SK-N-SH (cell line): ENCODE measurements around the gene TEAD1. TPM values are rescaled to one million over a fixed set of nuclear protein-coding genes. Genes with fewer than 3 reads are reported as not detected.

ENCODE experiments used
- CTCF ChIA-PET: fragments of 300-600, 350-600 bp; formaldehyde crosslinking; extraction: SDS; loops from one replicate; lab custom pipeline; 2021; lab: Yijun Ruan, JAX
- POLR2A ChIA-PET: fragments of 350-600 bp; sonication (Branson Sonifier 250); formaldehyde crosslinking; extraction: SDS; loops from one replicate; lab custom pipeline; 2020; ENCODE audit warnings: antibody characterized with exemption, inconsistent platforms; lab: Yijun Ruan, JAX
- DNase-seq: peaks from one replicate; pipeline ENCODE4 v3.0.0; 2012
- H2AFZ ChIP-seq: fragments of 200-600 bp; sonication (generic); 2 replicates; pipeline ENCODE4 v1.8.1; 2016; ENCODE audit warnings: antibody characterized with exemption, mild to moderate bottlenecking, low read depth
- H3F3A ChIP-seq: fragments of 200-600 bp; sonication (generic); replicated peaks from 2 replicates; pipeline ENCODE3; 2016; ENCODE audit warnings: antibody characterized with exemption, mild to moderate bottlenecking; ENCODE audit not compliant: insufficient read depth
- H3K27ac ChIP-seq, 2 experiments: fragments of 200-500 bp in 1 of 2; fragments of 200-600 bp in 1 of 2; sonication (Bioruptor generic) in 1 of 2; sonication (generic), shearing (Covaris generic) in 1 of 2; 2 replicates each; pipeline versions ENCODE4 v1.5.1 to v1.6.1; 2014 to 2016; ENCODE audit warnings: low read depth in 2 of 2, inconsistent platforms in 1 of 2, low read length in 1 of 2, mild to moderate bottlenecking in 1 of 2, mixed read lengths in 1 of 2
- H3K27me3 ChIP-seq: fragments of 200-600 bp; sonication (generic), shearing (Covaris generic); 2 replicates; pipeline ENCODE4 v1.6.1; 2016; ENCODE audit warnings: mixed run types; ENCODE audit not compliant: insufficient read depth
- H3K36me3 ChIP-seq, 2 experiments: fragments of 200-500 bp in 1 of 2; fragments of 200-600 bp in 1 of 2; sonication (Bioruptor generic) in 1 of 2; sonication (generic) in 1 of 2; replicated peaks in 1 of 2; 2 replicates each; pipeline versions ENCODE3 to v1.5.1; 2014 to 2016; ENCODE audit warnings: low read length in 1 of 2, mild to moderate bottlenecking in 1 of 2; ENCODE audit not compliant: insufficient read depth in 2 of 2, control insufficient read depth in 1 of 2
- H3K4me1 ChIP-seq, 2 experiments: fragments of 200-500 bp in 1 of 2; fragments of 200-600 bp in 1 of 2; sonication (Bioruptor generic) in 1 of 2; sonication (generic), shearing (Covaris generic) in 1 of 2; 2 replicates each; pipeline versions ENCODE4 v1.5.1 to v1.6.1; 2014 to 2016; ENCODE audit warnings: low read depth in 1 of 2, low read length in 1 of 2, mixed run types in 1 of 2; ENCODE audit not compliant: insufficient read depth in 2 of 2, control insufficient read depth in 1 of 2
- H3K4me2 ChIP-seq: fragments of 200-600 bp; sonication (generic), shearing (Covaris generic); 2 replicates; pipeline ENCODE4 v1.6.1; 2017; ENCODE audit warnings: mixed run types
- H3K4me3 ChIP-seq, 2 experiments: fragments of 200-500 bp in 1 of 2; fragments of 200-600 bp in 1 of 2; sonication (Bioruptor generic) in 1 of 2; sonication (generic), shearing (Covaris generic) in 1 of 2; 2 replicates each; pipeline versions ENCODE4 v1.5.1 to v1.8.1; 2014 to 2016; ENCODE audit warnings: low read depth in 2 of 2, inconsistent platforms in 1 of 2, low read length in 1 of 2, mild to moderate bottlenecking in 1 of 2, mixed read lengths in 1 of 2, moderate library complexity in 1 of 2
- H3K79me2 ChIP-seq: fragments of 200-600 bp; sonication (generic); 2 replicates; pipeline ENCODE4 v1.8.1; 2017; ENCODE audit warnings: mild to moderate bottlenecking; ENCODE audit not compliant: insufficient read depth
- H3K9ac ChIP-seq: fragments of 200-600 bp; sonication (generic); 2 replicates; pipeline ENCODE4 v1.6.1; 2017; ENCODE audit warnings: mixed run types
- H3K9me2 ChIP-seq: fragments of 200-600 bp; sonication (generic); 2 replicates; pipeline ENCODE4 v1.6.1; 2017; ENCODE audit warnings: mixed run types
- H3K9me3 ChIP-seq: fragments of 200-600 bp; sonication (generic); 2 replicates; pipeline ENCODE4 v1.6.1; 2017; ENCODE audit warnings: mixed run types, mild to moderate bottlenecking, moderate library complexity
- H4K20me1 ChIP-seq: fragments of 200-600 bp; sonication (generic); 2 replicates; pipeline ENCODE4 v1.6.1; 2017; ENCODE audit warnings: mild to moderate bottlenecking, mixed run types; ENCODE audit not compliant: insufficient read depth
- ELF1 ChIP-seq: IDR thresholded peaks from 2 replicates; pipeline ENCODE4 v1.4.0; 2012
- EZH2phosphoT487 ChIP-seq: fragments of 200-600 bp; sonication (generic); IDR thresholded peaks from 2 replicates; pipeline ENCODE4 v1.6.1; 2017; ENCODE audit warnings: low read depth, mixed run types, mild to moderate bottlenecking, antibody characterized with exemption, moderate library complexity, borderline replicate concordance
- FOSL2 ChIP-seq: IDR thresholded peaks from 2 replicates; pipeline ENCODE4 v1.4.0; 2012; ENCODE audit warnings: low read depth, mild to moderate bottlenecking, moderate library complexity, borderline replicate concordance
- FOXJ3 ChIP-seq: sonication (generic); formaldehyde crosslinking; IDR thresholded peaks from 2 replicates; pipeline ENCODE4 v1.5.1; 2020; ENCODE audit warnings: mild to moderate bottlenecking, missing genetic modification reagents
- FOXM1 ChIP-seq: IDR thresholded peaks from 2 replicates; pipeline ENCODE4 v1.4.0; 2012; ENCODE audit warnings: low read depth, mild to moderate bottlenecking
- GATA2 ChIP-seq: sonication (generic); formaldehyde crosslinking; IDR thresholded peaks from 2 replicates; pipeline ENCODE4 v1.5.0; 2020; ENCODE audit warnings: mild to moderate bottlenecking, missing genetic modification reagents
- JUND ChIP-seq: IDR thresholded peaks from 2 replicates; pipeline ENCODE4 v1.4.0; 2012
- MEF2A ChIP-seq: IDR thresholded peaks from 2 replicates; pipeline ENCODE4 v1.4.0; 2012; ENCODE audit warnings: low read depth, borderline replicate concordance
- MXI1 ChIP-seq: IDR thresholded peaks from 2 replicates; pipeline ENCODE4 v1.6.1; 2012; ENCODE audit warnings: mild to moderate bottlenecking, low read depth, low read length, improper control_type of control experiment
- NFIC ChIP-seq: IDR thresholded peaks from 2 replicates; pipeline ENCODE4 v1.4.0; 2012; ENCODE audit warnings: borderline replicate concordance
- NRF1 ChIP-seq: IDR thresholded peaks from 2 replicates; pipeline ENCODE4 v1.6.1; 2012; ENCODE audit warnings: low read depth, mild to moderate bottlenecking, low read length
- RAD21 ChIP-seq: IDR thresholded peaks from 2 replicates; pipeline ENCODE4 v1.6.1; 2012; ENCODE audit warnings: mild to moderate bottlenecking, low read length
- RCOR1 ChIP-seq: fragments of 150-350 bp; IDR thresholded peaks from 2 replicates; pipeline ENCODE4 v1.6.1; 2017; ENCODE audit warnings: antibody characterized with exemption, low read length
- REST ChIP-seq: IDR thresholded peaks from 2 replicates; pipeline ENCODE4 v1.6.1; 2012; ENCODE audit warnings: mild to moderate bottlenecking, low read depth, low read length, moderate library complexity
- RXRA ChIP-seq: IDR thresholded peaks from 2 replicates; pipeline ENCODE4 v1.4.0; 2012; ENCODE audit warnings: low read depth, mild to moderate bottlenecking, borderline replicate concordance
- SMC3 ChIP-seq: IDR thresholded peaks from 2 replicates; pipeline ENCODE4 v1.6.1; 2012; ENCODE audit warnings: low read depth, low read length, improper control_type of control experiment
- TEAD4 ChIP-seq: IDR thresholded peaks from 2 replicates; pipeline ENCODE4 v1.4.0; 2012; ENCODE audit warnings: mild to moderate bottlenecking, borderline replicate concordance; ENCODE audit not compliant: insufficient read depth
- USF2 ChIP-seq: fragments of 150-350 bp; IDR thresholded peaks from 2 replicates; pipeline ENCODE4 v1.6.1; 2017; ENCODE audit warnings: antibody characterized with exemption, low read length, low read depth, borderline replicate concordance
- ZBTB33 ChIP-seq: IDR thresholded peaks from 2 replicates; pipeline ENCODE4 v1.4.0; 2012; ENCODE audit warnings: low read depth, borderline replicate concordance
- WGBS: methylation state at CpG from one replicate; pipeline ENCODE4 v1.1.6; 2017; ENCODE audit warnings: low lambda C conversion rate; 5-methylcytosine and 5-hydroxymethylcytosine counted together
- polyA plus RNA-seq, 3 experiments: library from polyadenylated mRNA; depleted of rRNA; stranded (reverse); fragments of >200 nt; gene quantifications; 2 replicates each; pipeline ENCODE4 v1.2.3, GENCODE V29; 2012

The TEAD1 gene
- polyA plus RNA-seq, 1 of the 3 experiments (the other 2 are of a cell fraction) = 31.2 TPM

GRCh38 chr11:12669930-12670329 is 4.3 kb upstream of the TEAD1 start:
- Histone ChIP-seq H3K4me3 (no peak overlapping the region), H3K79me2 (no peaks in the 10 kb centered on the region), H3K9me2 (no peaks in the 10 kb centered on the region), H3K4me2 (no peak overlapping the region), H3K27me3 (no peaks in the 10 kb centered on the region), H2AFZ (no peak overlapping the region), H3K9me3 (no peaks in the 10 kb centered on the region), H4K20me1 (no peaks in the 10 kb centered on the region), H3K36me3 (no peaks in the 10 kb centered on the region), H3K27ac (no peak overlapping the region), H3K9ac (no peak overlapping the region), H3F3A (peaks cover 7% of the 10 kb centered on the region), H3K4me1 (0 out of 4 replicates have a peak, but pooled peaks cover 0 to 4% of the 10 kb centered on the region in 2 experiments)
- no peak for TF ChIP-seq RAD21
- no peak for TF ChIP-seq ZBTB33
- TF ChIP-seq FOXM1 = no peak
- TF ChIP-seq MEF2A = no peak
- no peak for TF ChIP-seq RCOR1
- TF ChIP-seq FOSL2 = no peak
- no peak for TF ChIP-seq TEAD4
- TF ChIP-seq NFIC = no peak
- no peak for TF ChIP-seq GATA2 (CRISPR knock-in tag)
- no peak for TF ChIP-seq RXRA
- TF ChIP-seq NRF1 = no peak
- TF ChIP-seq SMC3 = no peak
- TF ChIP-seq EZH2phosphoT487 = no peak
- TF ChIP-seq MXI1 = no peak
- no peak for TF ChIP-seq FOXJ3 (CRISPR knock-in tag)
- no peak for TF ChIP-seq USF2
- TF ChIP-seq JUND = no peak
- TF ChIP-seq ELF1 = no peak
- no peak for TF ChIP-seq REST
- ChIA-PET POLR2A (no interaction called here), CTCF (interaction anchor here (0.6 to 3.2 kb wide), 6 partner anchors 143 to 381 kb away, joined by 3 to 12 read pairs (median 4); partner anchors contain the start of gene PARVA)
- 84% methylated on average over 3 of the region's 3 CpGs for WGBS
- DNase-seq = no peak
